NCI-H1417 (cell line): ENCODE results near the gene IRAK1BP1.
A peak's percentile ranks its signal among the peaks of the same experiment; 100 is the strongest.
"Not testable (repeated sequence)": the region's sequence is repeated elsewhere in the genome, so short reads cannot be mapped to it uniquely, and the experiment has no call there.

Experiments used
- DNase-seq, 3 experiments: peaks; one replicate each; lab custom pipeline; 2025; lab: John Stamatoyannopoulos, UW

Gene IRAK1BP1, protein sequence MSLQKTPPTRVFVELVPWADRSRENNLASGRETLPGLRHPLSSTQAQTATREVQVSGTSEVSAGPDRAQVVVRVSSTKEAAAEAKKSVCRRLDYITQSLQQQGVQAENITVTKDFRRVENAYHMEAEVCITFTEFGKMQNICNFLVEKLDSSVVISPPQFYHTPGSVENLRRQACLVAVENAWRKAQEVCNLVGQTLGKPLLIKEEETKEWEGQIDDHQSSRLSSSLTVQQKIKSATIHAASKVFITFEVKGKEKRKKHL

DNA sequence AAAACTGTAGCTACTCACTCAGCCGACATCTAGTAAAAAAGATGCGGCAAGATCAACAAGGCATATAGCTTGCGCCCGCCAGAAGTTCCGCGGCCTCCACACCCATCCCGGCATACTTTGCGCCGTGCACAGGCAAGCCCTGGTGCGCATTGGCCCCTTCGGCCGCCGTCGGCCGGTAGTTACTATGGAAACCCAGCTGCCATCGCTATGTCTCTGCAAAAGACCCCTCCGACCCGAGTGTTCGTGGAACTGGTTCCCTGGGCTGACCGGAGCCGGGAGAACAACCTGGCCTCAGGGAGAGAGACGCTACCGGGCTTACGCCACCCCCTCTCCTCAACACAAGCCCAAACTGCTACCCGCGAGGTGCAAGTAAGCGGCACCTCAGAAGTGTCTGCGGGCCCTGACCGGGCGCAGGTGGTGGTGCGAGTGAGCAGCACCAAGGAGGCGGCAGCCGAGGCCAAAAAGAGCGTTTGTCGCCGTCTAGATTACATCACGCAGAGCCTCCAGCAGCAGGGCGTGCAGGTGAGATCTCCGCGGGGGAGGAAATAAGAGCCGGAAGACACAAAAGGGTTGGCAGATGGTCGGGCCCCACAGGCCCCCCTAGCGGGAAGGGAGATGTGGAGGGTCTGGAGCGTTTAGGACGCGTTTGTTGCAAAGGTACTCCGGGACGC is at the start of gene IRAK1BP1:
Gene IRAK1BP1 (plus strand): TSS at position 182 of the 671 bp plus-strand sequence. CDS start 26 bp downstream, at position 208.
- peak; percentile 88 to 97 (median 96) for DNase-seq

DNA sequence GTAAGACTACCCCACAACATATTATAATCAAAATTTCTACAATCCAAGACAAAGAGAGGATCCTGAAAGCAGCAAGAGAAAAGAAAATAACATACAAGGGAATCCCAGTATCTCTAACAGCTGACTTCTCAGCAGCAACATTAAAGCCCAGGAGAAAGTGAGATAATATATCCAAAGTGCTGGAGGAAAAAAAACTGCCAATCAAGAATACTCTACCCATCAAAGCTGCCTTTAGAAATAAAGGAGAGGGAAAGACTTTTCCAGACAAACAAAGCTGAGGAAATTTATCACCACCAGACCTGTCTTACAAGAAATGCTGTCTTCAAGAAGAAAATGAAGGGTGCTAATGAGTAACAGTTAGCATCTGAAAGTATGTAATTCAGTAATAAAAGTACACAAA is 43.3 kb upstream of the IRAK1BP1 start:
- no peak for DNase-seq

DNA sequence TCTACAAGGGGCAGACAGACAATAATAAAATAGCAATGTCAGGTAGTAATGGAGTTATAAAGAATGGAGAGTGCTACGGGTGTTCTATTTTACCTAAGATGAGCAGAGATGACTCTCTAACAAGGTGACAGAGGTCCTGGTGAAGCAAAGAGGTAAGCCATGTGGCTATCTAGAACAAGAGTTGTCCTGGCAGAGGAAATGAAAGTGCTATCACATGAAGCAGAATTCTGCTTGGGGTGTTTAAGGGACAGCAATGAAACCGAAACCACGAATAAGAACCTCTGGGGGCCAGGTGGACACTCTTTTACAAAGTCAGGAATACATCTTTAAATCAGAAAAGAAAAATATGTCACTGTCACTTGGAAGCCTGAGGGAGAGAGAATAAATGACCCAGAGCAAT is 37.9 kb upstream of the IRAK1BP1 start:
- DNase-seq: no peak

GRCh38 chr6:78830805-78831204 is 36.5 kb upstream of the IRAK1BP1 start:
- DNase-seq: no peak

DNA sequence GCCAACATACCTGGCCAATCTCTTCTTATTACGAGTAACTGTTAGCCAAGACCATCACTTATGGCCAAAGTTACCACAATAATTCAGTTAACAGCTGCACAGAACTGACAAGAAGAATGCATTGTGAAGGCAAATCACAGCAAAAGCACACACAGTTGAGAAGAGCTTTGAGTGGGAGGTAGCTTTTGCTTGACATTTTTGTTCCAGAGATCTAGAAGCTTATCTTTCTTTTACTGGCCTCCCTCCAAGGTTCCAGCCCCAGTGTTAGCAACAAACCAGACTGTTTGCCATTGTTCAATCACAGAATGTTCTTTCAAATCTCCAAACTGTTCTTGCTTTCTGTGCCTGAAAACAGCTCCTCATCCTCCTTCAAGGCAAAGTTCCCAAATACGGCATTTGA is 35.9 kb upstream of the IRAK1BP1 start:
- DNase-seq: no peak

DNA sequence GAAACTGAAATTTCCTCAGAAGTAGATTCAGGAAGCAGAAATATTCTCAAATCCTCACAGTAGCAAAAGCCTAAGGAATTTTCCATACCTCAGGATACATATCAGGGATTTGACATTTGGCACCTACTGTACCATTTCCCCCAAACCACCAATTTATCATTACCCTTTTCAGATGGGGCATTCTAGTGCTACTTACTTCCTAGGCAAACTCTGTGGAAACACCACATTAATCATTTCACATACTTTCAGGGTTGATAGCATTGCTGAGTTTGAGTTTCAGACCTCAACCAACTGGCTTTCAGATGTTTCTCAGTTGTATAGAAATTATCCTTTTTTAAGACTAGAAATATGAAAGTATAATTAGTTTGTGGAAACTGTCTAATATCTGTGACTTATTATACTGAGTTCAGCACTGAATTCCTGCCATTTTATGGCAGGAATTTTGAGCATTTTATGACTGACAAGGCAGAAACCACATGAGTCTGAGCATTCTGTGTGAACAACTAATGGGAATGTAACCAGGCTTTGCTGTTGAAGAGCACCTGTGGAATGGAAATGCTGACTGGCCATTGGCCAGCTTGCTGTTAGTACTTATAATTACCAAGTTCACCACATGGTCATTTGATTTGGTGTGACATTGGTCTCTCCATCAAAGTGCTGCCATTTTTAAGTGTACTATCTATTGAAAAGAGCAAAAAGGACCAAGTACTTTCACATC is 35.1 kb upstream of the IRAK1BP1 start:
- no peak for DNase-seq

DNA sequence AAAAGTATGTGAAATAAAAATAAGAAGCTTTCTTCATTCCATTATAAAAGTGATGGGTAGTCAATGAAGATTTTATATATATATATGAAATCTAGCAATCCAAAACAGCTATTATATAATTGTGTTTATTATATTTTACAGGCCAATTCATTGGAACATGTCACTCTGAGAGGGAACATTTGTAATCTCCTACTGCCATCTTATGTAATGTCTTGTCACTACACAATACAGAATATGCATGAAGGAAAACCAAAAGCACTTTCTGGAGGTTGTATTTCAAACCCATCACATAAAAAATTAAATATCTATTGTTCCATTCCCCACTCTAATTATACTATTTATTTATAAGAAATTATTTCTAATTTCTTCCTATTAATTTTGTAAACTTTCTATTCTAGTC is 31.5 kb upstream of the IRAK1BP1 start:
- peak in 1 of 3 experiments; percentile 48 for DNase-seq

- DNase-seq: no peak
Measured at GRCh38 chr6:78836598-78836997, 30.8 kb upstream of the IRAK1BP1 start.

DNA sequence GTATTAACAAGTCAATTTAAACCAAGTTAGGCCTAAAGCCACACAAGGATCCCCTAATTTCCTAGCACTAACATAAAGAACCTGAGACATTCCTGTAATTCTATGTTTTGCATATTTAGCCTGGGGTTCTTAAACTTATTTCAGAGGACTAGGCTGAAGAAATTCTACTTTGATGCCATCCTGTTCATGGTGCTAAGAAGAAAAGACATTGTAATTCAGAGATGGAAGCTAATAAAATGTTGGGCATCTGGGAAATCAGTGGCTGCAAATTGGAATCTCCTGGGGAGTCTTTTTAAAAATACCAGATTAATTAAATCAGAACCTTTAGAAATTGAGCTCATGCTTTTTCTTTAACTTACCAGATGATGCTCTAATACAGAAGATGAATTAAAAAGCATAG is 26.2 kb upstream of the IRAK1BP1 start:
- no peak for DNase-seq

GRCh38 chr6:78842953-78843352 is 24.4 kb upstream of the IRAK1BP1 start:
- no peak for DNase-seq

DNA sequence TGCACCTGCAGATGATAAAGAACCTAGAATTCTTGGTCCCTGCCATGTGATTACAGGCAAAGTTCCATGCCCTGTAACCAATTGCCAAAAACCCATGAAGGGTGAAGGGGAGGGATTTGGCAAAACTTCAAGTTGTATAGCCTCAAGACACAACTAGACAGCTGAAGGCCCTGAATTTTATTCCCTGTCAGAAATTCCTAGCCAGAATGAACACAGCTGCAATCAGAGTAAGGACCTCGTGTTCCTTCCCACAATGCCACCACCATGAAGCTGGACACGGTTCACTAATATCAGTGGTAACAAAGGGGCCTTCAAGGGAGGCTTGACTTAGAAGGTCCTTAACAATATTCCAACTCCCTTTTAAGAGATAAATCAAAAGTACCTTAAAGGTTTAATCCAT is 22.5 kb upstream of the IRAK1BP1 start:
- peak in 1 of 3 experiments; percentile 12 for DNase-seq

- no peak for DNase-seq
Measured at GRCh38 chr6:78845567-78845966, 21.8 kb upstream of the IRAK1BP1 start.

GRCh38 chr6:78850621-78851020 is 16.7 kb upstream of the IRAK1BP1 start:
- DNase-seq: no peak

GRCh38 chr6:78851156-78851555 is 16.2 kb upstream of the IRAK1BP1 start:
- no peak for DNase-seq

GRCh38 chr6:78854546-78854945 is 12.8 kb upstream of the IRAK1BP1 start:
- DNase-seq: no peak

DNA sequence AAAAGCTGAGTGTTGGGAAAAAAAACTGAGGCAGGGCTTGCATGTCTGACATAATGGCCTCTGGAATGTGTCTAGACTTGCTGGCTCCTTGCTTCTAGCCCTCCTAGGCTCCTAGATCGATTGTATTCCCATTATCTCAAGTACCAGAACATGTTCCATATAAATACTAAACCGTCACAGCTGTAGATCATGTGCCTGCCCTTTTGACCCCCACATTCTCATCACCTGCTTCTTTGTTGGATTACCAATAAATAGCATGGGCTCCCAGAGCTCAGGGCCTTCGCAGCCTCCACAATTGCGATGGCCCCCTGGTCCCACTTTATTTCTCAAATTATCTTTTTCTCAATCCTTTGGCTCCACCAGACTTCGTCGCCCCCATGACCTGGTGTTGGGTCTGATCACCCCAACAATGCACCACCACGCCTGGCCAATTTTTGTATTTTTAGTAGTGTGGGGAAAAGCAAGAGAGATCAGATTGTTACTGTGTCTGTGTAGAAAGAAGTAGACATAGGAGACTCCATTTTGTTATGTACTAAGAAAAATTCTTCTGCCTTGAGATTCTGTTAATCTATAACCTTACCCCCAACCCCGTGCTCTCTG is 8.9 kb upstream of the IRAK1BP1 start:
- not testable (repeated sequence) for DNase-seq

GRCh38 chr6:78861509-78861908 is 5.8 kb upstream of the IRAK1BP1 start:
- no peak for DNase-seq

GRCh38 chr6:78863576-78863975 is 3.8 kb upstream of the IRAK1BP1 start:
- DNase-seq: no peak

- DNase-seq: no peak
Measured at GRCh38 chr6:78864957-78865356, 2.4 kb upstream of the IRAK1BP1 start.

DNA sequence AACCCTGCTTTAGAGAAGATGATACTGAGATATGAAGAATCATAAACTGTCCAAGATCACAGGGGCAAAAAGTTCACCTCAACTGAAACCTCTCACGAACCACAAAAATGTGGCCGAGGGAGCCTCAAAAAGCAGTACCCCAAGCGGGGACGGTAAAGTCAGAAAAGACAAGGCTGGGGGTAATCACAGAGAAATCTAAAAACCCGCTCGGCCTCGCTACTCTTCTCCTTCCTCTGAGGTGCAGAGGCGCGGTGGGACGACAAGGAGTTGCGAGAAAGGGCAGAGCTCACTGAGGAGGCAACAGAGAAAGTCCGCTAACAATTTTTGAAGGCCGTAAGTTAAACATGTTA is 356 bp upstream of the IRAK1BP1 start:
- DNase-seq: no peak

- DNase-seq: peak in 1 of 3 experiments; percentile 41
Measured at GRCh38 chr6:78868116-78868515, 765 bp downstream of the IRAK1BP1 start.

- DNase-seq: no peak
Measured at GRCh38 chr6:78875505-78875904, 8.2 kb downstream of the IRAK1BP1 start.

GRCh38 chr6:78883651-78884050 is 16.3 kb downstream of the IRAK1BP1 start:
- no peak for DNase-seq
